GM12878 (cell line): ENCODE measurements around the gene CAMKMT. TPM values are rescaled to one million over a fixed set of nuclear protein-coding genes. Genes with fewer than 3 reads are reported as not detected.

Experiments
- BRCA1 ChIP-seq: IDR thresholded peaks from 2 replicates; pipeline ENCODE4 v1.6.1; 2011; ENCODE audit warnings: low read depth, low read length, improper control_type of control experiment
- ETV6 ChIP-seq, 2 experiments: fragments of 450-650 bp in 1 of 2; IDR thresholded peaks in 1 of 2; conservative IDR thresholded peaks in 1 of 2; 2 replicates each; pipeline ENCODE4 v1.6.1; 2014; ENCODE audit warnings: antibody characterized with exemption in 1 of 2, borderline replicate concordance in 1 of 2, low read depth in 1 of 2, mild to moderate bottlenecking in 1 of 2, moderate library complexity in 1 of 2
- FOXK2 ChIP-seq: fragments of 450-650 bp; IDR thresholded peaks from 2 replicates; pipeline ENCODE4 v1.6.1; 2017; ENCODE audit warnings: mild to moderate bottlenecking, moderate library complexity
- IKZF2 ChIP-seq, 2 experiments: fragments of 450-650 bp; IDR thresholded peaks; 2 replicates each; pipeline ENCODE4 v1.6.1; 2017; ENCODE audit warnings: mild to moderate bottlenecking in 2 of 2, moderate library complexity in 2 of 2
- IRF4 ChIP-seq: IDR thresholded peaks from 2 replicates; pipeline ENCODE4 v1.6.1; 2011; ENCODE audit warnings: low read depth, low read length
- KLF5 ChIP-seq: fragments of 450-650 bp; IDR thresholded peaks from 2 replicates; pipeline ENCODE4 v1.6.1; 2014; ENCODE audit warnings: mild to moderate bottlenecking; ENCODE audit not compliant: partially characterized antibody
- MEF2B ChIP-seq: fragments of 450-650 bp; IDR thresholded peaks from 2 replicates; pipeline ENCODE4 v1.6.1; 2018; ENCODE audit warnings: mild to moderate bottlenecking, moderate library complexity; ENCODE audit not compliant: partially characterized antibody, poor library complexity, severe bottlenecking
- MYB ChIP-seq: fragments of 150-350 bp; IDR thresholded peaks from 2 replicates; pipeline ENCODE4 v1.6.1; 2014; ENCODE audit warnings: mild to moderate bottlenecking, low read depth, low read length, borderline replicate concordance
- MYC ChIP-seq: IDR thresholded peaks from 2 replicates; pipeline ENCODE4 v1.6.1; 2011; ENCODE audit warnings: mild to moderate bottlenecking, low read length, moderate library complexity, inconsistent platforms; ENCODE audit not compliant: insufficient read depth, insufficient replicate concordance, insufficient read length, severe bottlenecking
- NBN ChIP-seq: fragments of 450-650 bp; IDR thresholded peaks from 2 replicates; pipeline ENCODE4 v1.6.1; 2016
- NFXL1 ChIP-seq: fragments of 450-650 bp; IDR thresholded peaks from 2 replicates; pipeline ENCODE4 v1.6.1; 2017; ENCODE audit warnings: antibody characterized with exemption, mild to moderate bottlenecking, borderline replicate concordance
- NR2C2 ChIP-seq: IDR thresholded peaks from 2 replicates; pipeline ENCODE4 v1.6.1; 2011; ENCODE audit warnings: borderline replicate concordance, low read depth; ENCODE audit not compliant: control insufficient read depth, insufficient read length
- RAD21 ChIP-seq: IDR thresholded peaks from 2 replicates; pipeline ENCODE4 v1.6.1; 2011; ENCODE audit warnings: mild to moderate bottlenecking, low read depth, low read length, moderate library complexity; ENCODE audit not compliant: insufficient read depth
- RAD51 ChIP-seq: fragments of 450-650 bp; IDR thresholded peaks from 2 replicates; pipeline ENCODE4 v1.6.1; 2016; ENCODE audit warnings: moderate library complexity, mild to moderate bottlenecking, inconsistent platforms
- RBBP5 ChIP-seq: fragments of 200-600 bp; sonication (generic); conservative IDR thresholded peaks from 2 replicates; pipeline ENCODE4 v1.6.1; 2016
- TBL1XR1 ChIP-seq: IDR thresholded peaks from 2 replicates; pipeline ENCODE4 v1.6.1; 2012; ENCODE audit warnings: low read depth, low read length, improper control_type of control experiment
- TCF12 ChIP-seq: IDR thresholded peaks from 2 replicates; pipeline ENCODE4 v1.6.1; 2011; ENCODE audit warnings: low read depth, mild to moderate bottlenecking, low read length
- YY1 ChIP-seq: IDR thresholded peaks from 2 replicates; pipeline ENCODE4 v1.6.1; 2011; ENCODE audit warnings: low read depth, mild to moderate bottlenecking, low read length
- ZNF384 ChIP-seq: IDR thresholded peaks from 2 replicates; pipeline ENCODE4 v1.6.1; 2012; ENCODE audit warnings: low read depth, mild to moderate bottlenecking, low read length, improper control_type of control experiment, borderline replicate concordance
- ZNF622 ChIP-seq: fragments of 450-650 bp; IDR thresholded peaks from 2 replicates; pipeline ENCODE4 v1.6.1; 2017; ENCODE audit warnings: mild to moderate bottlenecking, inconsistent platforms
- polyA plus RNA-seq, 11 experiments: library from polyadenylated mRNA; depleted of rRNA in 4 of 11; unstranded in 6 of 11; stranded (reverse) in 5 of 11; fragments of >200 nt; fragmentation: Nextera tagmentation in 4 of 11; fragmentation: Illumina TruSeq in 1 of 11; extraction: Ambion mirVana in 4 of 11; extraction: Trizol in 1 of 11; gene quantifications; 1 replicate in 1 of 11; 2 replicates in 10 of 11; pipeline versions ENCODE4 v1.2.1 to v1.2.3, GENCODE V29; 2011 to 2016; ENCODE audit warnings: inconsistent platforms in 2 of 11, missing spikeins in 2 of 11, low read depth in 1 of 11
- total RNA-seq, 4 experiments: library from RNA; depleted of rRNA in 3 of 4; stranded (reverse); fragments of >200 nt in 3 of 4; fragmentation: Illumina TruSeq in 1 of 4; extraction: Trizol in 1 of 4; gene quantifications; 2 replicates each; pipeline versions ENCODE4 v1.2.1 to v1.2.3, GENCODE V29; 2013 to 2021
- TF ChIP-seq, protein P1 (sequence below): fragments of 450-650 bp; IDR thresholded peaks from 2 replicates; pipeline ENCODE4 v1.6.1; 2018; ENCODE audit warnings: borderline replicate concordance, mild to moderate bottlenecking; ENCODE audit not compliant: partially characterized antibody
- TF ChIP-seq, protein P2 (sequence below): IDR thresholded peaks from 2 replicates; pipeline ENCODE4 v1.6.1; 2011; ENCODE audit warnings: mild to moderate bottlenecking, low read depth, low read length, moderate library complexity; ENCODE audit not compliant: insufficient replicate concordance
- TF ChIP-seq, protein P3 (sequence below): fragments of 450-650 bp; IDR thresholded peaks from 2 replicates; pipeline ENCODE4 v1.6.1; 2018; ENCODE audit warnings: mild to moderate bottlenecking, low read depth, moderate library complexity; ENCODE audit not compliant: partially characterized antibody
- TF ChIP-seq, protein P4 (sequence below): IDR thresholded peaks from 2 replicates; pipeline ENCODE4 v1.6.1; 2011; ENCODE audit warnings: low read depth, low read length, improper control_type of control experiment, borderline replicate concordance

CAMKMT gene
- total and polyA plus RNA-seq, 10 of the 15 experiments (the other 5 are each of a cell fraction or from before 2014, with no cell fraction given), result 2.7 to 16.0 (median 11.8) TPM

DNA sequence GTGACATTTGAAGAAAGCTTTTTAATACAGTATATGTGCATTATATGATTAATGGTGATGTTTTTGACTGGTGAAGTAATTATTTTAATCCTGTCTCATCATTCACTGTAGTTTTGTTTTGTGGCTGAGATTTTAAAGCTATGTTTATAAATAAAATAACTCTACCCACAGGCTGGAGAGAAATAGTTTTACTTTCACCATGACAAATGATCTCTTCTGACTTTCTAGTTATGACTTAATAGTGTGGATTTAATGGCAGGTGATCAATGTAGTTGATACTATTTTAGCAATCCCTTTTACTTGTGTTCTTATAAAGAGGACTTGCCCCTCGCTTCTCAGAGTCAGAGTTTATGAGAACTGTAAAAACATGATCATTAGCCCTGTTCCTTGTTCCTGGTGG lies 290.2 kb downstream of the CAMKMT start (continued):
- TF ChIP-seq ZNF384, result no peak
- TF ChIP-seq, protein P1, sequence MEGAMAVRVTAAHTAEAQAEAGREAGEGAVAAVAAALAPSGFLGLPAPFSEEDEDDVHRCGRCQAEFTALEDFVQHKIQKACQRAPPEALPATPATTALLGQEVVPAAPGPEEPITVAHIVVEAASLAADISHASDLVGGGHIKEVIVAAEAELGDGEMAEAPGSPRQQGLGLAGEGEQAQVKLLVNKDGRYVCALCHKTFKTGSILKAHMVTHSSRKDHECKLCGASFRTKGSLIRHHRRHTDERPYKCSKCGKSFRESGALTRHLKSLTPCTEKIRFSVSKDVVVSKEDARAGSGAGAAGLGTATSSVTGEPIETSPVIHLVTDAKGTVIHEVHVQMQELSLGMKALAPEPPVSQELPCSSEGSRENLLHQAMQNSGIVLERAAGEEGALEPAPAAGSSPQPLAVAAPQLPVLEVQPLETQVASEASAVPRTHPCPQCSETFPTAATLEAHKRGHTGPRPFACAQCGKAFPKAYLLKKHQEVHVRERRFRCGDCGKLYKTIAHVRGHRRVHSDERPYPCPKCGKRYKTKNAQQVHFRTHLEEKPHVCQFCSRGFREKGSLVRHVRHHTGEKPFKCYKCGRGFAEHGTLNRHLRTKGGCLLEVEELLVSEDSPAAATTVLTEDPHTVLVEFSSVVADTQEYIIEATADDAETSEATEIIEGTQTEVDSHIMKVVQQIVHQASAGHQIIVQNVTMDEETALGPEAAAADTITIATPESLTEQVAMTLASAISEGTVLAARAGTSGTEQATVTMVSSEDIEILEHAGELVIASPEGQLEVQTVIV, result no peak
- peak; percentile 67 for TF ChIP-seq MEF2B
- TF ChIP-seq YY1, result no peak
- TF ChIP-seq NFXL1, result no peak
- TF ChIP-seq MYC, result no peak
- TF ChIP-seq, protein P2, sequence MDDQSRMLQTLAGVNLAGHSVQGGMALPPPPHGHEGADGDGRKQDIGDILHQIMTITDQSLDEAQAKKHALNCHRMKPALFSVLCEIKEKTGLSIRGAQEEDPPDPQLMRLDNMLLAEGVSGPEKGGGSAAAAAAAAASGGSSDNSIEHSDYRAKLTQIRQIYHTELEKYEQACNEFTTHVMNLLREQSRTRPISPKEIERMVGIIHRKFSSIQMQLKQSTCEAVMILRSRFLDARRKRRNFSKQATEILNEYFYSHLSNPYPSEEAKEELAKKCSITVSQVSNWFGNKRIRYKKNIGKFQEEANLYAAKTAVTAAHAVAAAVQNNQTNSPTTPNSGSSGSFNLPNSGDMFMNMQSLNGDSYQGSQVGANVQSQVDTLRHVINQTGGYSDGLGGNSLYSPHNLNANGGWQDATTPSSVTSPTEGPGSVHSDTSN, result no peak
- no peak for TF ChIP-seq BRCA1
- no peak for TF ChIP-seq ZNF622
- no peak for TF ChIP-seq TCF12
- TF ChIP-seq RBBP5, result no peak
- TF ChIP-seq ETV6 (conservative IDR thresholded peaks at IDR 0.05 in 1 of 2, IDR thresholded peaks at IDR 0.05 in 1 of 2; ENCODE audit: borderline replicate concordance in 1 of 2, low read depth in 1 of 2), result no peak
- TF ChIP-seq TBL1XR1, result no peak
- TF ChIP-seq NBN, result no peak
- 0 out of 2 replicates have a peak, but pooled peaks have one; percentile 58 for TF ChIP-seq IRF4
- no peak for TF ChIP-seq NR2C2
- TF ChIP-seq, protein P3, sequence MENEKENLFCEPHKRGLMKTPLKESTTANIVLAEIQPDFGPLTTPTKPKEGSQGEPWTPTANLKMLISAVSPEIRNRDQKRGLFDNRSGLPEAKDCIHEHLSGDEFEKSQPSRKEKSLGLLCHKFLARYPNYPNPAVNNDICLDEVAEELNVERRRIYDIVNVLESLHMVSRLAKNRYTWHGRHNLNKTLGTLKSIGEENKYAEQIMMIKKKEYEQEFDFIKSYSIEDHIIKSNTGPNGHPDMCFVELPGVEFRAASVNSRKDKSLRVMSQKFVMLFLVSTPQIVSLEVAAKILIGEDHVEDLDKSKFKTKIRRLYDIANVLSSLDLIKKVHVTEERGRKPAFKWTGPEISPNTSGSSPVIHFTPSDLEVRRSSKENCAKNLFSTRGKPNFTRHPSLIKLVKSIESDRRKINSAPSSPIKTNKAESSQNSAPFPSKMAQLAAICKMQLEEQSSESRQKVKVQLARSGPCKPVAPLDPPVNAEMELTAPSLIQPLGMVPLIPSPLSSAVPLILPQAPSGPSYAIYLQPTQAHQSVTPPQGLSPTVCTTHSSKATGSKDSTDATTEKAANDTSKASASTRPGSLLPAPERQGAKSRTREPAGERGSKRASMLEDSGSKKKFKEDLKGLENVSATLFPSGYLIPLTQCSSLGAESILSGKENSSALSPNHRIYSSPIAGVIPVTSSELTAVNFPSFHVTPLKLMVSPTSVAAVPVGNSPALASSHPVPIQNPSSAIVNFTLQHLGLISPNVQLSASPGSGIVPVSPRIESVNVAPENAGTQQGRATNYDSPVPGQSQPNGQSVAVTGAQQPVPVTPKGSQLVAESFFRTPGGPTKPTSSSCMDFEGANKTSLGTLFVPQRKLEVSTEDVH, result no peak
- TF ChIP-seq RAD51, result no peak
- TF ChIP-seq KLF5, result no peak
- peak in 1 of 2 experiments; percentile 25; a peak in 1 of 4 replicates for TF ChIP-seq IKZF2 (IDR thresholded peaks at IDR 0.05)
- TF ChIP-seq RAD21, result no peak
- no peak for TF ChIP-seq MYB
- no peak for TF ChIP-seq FOXK2
- TF ChIP-seq, protein P4, sequence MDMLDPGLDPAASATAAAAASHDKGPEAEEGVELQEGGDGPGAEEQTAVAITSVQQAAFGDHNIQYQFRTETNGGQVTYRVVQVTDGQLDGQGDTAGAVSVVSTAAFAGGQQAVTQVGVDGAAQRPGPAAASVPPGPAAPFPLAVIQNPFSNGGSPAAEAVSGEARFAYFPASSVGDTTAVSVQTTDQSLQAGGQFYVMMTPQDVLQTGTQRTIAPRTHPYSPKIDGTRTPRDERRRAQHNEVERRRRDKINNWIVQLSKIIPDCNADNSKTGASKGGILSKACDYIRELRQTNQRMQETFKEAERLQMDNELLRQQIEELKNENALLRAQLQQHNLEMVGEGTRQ, result no peak
